ENCODE results near the gene TMEM132D. TPM values are rescaled to one million over a fixed set of nuclear protein-coding genes. Genes with fewer than 3 reads are reported as not detected.
"Not testable (repeated sequence)": the region's sequence is repeated elsewhere in the genome, so short reads cannot be mapped to it uniquely, and the experiment has no call there.

The TMEM132D gene
- total RNA-seq, 1 donor from 2014 or later, result not detected

GRCh38 chr12:129549656-129550055 lies 354.2 kb downstream of the TMEM132D start:
- ATAC-seq, result no peak
- DNase-seq (ENCODE audit: low spot score), result no peak

GRCh38 chr12:129549020-129549419 lies 354.8 kb downstream of the TMEM132D start:
- not testable (repeated sequence) for ATAC-seq; DNase-seq (ENCODE audit: low spot score)

- DNase-seq (ENCODE audit: low spot score) (no peak), ATAC-seq (no peak)
Measured at GRCh38 chr12:129544716-129545115, 359.1 kb downstream of the TMEM132D start.

- no peak for DNase-seq (ENCODE audit: low spot score)
- ATAC-seq, result no peak
Measured at GRCh38 chr12:129540954-129541353, 362.9 kb downstream of the TMEM132D start.

- DNase-seq (ENCODE audit: low spot score) (no peak), ATAC-seq (no peak)
Measured at GRCh38 chr12:129540249-129540648, 363.6 kb downstream of the TMEM132D start.

GRCh38 chr12:129538724-129539335 lies 365.0 kb downstream of the TMEM132D start:
- ATAC-seq, result not testable (repeated sequence)
- DNase-seq (ENCODE audit: low spot score), result peak; percentile 45

- DNase-seq (ENCODE audit: low spot score) (no peak), ATAC-seq (no peak)
Measured at GRCh38 chr12:129538137-129538536, 365.7 kb downstream of the TMEM132D start.

GRCh38 chr12:129534966-129535750 lies 368.7 kb downstream of the TMEM132D start:
- DNase-seq (ENCODE audit: low spot score), result no peak
- no peak for ATAC-seq

GRCh38 chr12:129532707-129533499 lies 370.9 kb downstream of the TMEM132D start:
- DNase-seq (ENCODE audit: low spot score), result no peak
- no peak for ATAC-seq

GRCh38 chr12:129532082-129532481 lies 371.7 kb downstream of the TMEM132D start:
- ATAC-seq, result no peak
- no peak for DNase-seq (ENCODE audit: low spot score)

- no peak for DNase-seq (ENCODE audit: low spot score)
- peak; percentile 50 for ATAC-seq
Measured at GRCh38 chr12:129530984-129531383, 372.8 kb downstream of the TMEM132D start.

GRCh38 chr12:129530517-129530916 lies 373.3 kb downstream of the TMEM132D start:
- no peak for DNase-seq (ENCODE audit: low spot score)
- ATAC-seq, result no peak

GRCh38 chr12:129527506-129527905 lies 376.3 kb downstream of the TMEM132D start:
- no peak for DNase-seq (ENCODE audit: low spot score)
- no peak for ATAC-seq

- DNase-seq (ENCODE audit: low spot score) (no peak), ATAC-seq (no peak)
Measured at GRCh38 chr12:129523621-129524020, 380.2 kb downstream of the TMEM132D start.

- no peak for DNase-seq (ENCODE audit: low spot score)
- ATAC-seq, result no peak
Measured at GRCh38 chr12:129520739-129521138, 383.1 kb downstream of the TMEM132D start.

- ATAC-seq (no peak), DNase-seq (ENCODE audit: low spot score) (no peak)
Measured at GRCh38 chr12:129503802-129504201, 400.0 kb downstream of the TMEM132D start.

GRCh38 chr12:129496226-129496625 lies 407.6 kb downstream of the TMEM132D start:
- no peak for ATAC-seq
- DNase-seq (ENCODE audit: low spot score), result no peak

GRCh38 chr12:129494766-129495165 lies 409.1 kb downstream of the TMEM132D start:
- DNase-seq (ENCODE audit: low spot score) (no peak), ATAC-seq (no peak)

GRCh38 chr12:129494260-129494659 lies 409.6 kb downstream of the TMEM132D start:
- ATAC-seq, result no peak

GRCh38 chr12:129489100-129489676 lies 414.6 kb downstream of the TMEM132D start:
- DNase-seq (ENCODE audit: low spot score), result no peak
- ATAC-seq, result no peak

More at GRCh38 chr12:129494260-129494659, 409.6 kb downstream of the TMEM132D start:
- DNase-seq (ENCODE audit: low spot score), result no peak

- ATAC-seq, result no peak
- DNase-seq (ENCODE audit: low spot score), result no peak
Measured at GRCh38 chr12:129486931-129487330, 416.9 kb downstream of the TMEM132D start.

Data from left lobe of liver (tissue), 2 donors.